ENCODE results near the gene SHB.

DNA sequence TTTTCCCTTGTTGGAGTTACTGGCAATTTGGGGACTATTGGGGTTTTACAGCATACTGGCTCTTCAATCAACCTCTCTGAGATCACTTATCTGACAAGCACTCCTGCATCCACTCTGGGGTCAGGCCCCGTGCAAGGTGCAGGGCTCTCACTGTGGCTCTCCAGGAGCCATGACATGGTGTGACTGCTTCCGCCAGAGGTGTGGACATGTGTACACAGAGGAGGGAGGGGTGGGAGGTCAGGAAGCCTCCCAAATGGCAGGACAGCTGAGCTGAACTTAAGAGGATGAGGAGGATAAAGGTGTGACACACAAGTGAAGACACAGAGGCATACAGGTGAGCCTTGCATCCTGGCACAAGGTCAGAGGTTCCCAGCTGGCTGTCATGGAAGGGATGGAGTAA lies 24.3 kb downstream of the SHB start:
- TF ChIP-seq, protein P1, sequence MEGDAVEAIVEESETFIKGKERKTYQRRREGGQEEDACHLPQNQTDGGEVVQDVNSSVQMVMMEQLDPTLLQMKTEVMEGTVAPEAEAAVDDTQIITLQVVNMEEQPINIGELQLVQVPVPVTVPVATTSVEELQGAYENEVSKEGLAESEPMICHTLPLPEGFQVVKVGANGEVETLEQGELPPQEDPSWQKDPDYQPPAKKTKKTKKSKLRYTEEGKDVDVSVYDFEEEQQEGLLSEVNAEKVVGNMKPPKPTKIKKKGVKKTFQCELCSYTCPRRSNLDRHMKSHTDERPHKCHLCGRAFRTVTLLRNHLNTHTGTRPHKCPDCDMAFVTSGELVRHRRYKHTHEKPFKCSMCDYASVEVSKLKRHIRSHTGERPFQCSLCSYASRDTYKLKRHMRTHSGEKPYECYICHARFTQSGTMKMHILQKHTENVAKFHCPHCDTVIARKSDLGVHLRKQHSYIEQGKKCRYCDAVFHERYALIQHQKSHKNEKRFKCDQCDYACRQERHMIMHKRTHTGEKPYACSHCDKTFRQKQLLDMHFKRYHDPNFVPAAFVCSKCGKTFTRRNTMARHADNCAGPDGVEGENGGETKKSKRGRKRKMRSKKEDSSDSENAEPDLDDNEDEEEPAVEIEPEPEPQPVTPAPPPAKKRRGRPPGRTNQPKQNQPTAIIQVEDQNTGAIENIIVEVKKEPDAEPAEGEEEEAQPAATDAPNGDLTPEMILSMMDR (IDR thresholded peaks at IDR 0.05): no peak
- TF ChIP-seq POLR2A (IDR thresholded peaks at IDR 0.05): no peak

Measured in lower leg skin (tissue), 3 donors.